ENCODE data around the gene ATP7B.

ATP7B gene

GRCh38 chr13:51894239-51894638 lies 117.0 kb downstream of the ATP7B start:
- no peak for DNase-seq (ENCODE audit: low spot score)

DNA sequence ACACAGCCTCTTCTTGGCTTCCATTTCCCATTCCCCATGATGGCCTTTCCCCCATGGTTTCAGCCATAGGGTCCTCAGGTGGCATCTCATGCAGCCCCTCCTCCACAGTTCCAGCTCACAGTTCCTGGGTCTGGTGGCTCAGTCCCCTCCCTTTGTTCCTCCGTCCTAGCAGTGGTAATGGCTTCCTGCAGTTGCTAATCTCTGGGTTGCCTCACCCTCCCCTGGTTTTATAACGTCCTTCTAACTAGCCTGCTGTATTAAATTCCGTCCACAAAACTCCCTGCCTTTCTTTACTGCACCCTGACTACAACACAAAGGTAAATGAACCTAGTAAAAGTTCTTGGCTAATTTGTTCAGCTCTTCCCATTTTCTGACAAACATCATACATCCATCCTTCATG lies 118.6 kb downstream of the ATP7B start:
- DNase-seq (ENCODE audit: low spot score), result no peak

- no peak for DNase-seq (ENCODE audit: low spot score)
Observed at GRCh38 chr13:51887468-51887867, 123.8 kb downstream of the ATP7B start.

DNA sequence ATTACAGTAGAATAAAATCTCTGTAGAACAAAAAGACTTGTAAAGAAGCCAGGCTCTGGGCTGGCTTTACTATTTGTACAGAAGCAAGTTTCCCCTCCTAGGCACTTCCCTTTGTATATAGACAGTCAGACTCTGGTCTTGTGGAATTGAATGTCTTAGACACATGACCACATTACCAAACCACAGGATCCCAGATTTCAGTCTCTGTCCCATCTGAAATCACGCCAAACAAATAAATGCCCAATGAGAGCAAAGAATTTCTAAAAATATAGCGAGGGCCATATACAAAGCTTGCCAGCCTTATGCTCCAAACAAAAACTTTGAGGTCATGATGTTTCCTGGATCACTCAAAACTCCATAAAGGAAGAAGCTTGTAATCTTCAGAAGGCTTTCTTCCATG lies 125.6 kb downstream of the ATP7B start:
- DNase-seq (ENCODE audit: low spot score), result no peak

DNA sequence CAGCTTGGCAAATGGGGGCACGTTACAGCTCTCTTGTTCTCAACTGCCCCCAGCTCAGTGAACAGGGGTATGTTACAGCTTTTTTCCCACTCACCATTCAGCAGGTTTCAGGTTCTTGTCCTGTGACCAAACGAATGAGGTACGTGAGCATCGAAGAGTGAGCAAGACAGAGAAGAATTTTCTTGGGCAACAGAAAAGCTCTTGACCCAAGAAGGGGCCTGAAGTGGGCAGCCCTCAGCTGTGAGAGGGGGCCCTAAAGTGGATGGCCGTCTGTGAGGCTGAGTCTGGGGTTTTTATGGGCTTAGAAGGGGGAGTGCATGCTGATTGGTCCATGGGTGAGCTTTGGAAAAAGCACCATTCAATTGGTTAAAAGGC lies 128.0 kb downstream of the ATP7B start:
- DNase-seq (ENCODE audit: low spot score), result no peak

Measured in SK-N-DZ (cell line).